22Rv1 (cell line): ENCODE results near the gene HOXA9.

Experiments
- ZFX ChIP-seq: fragments of 450-650 bp; IDR thresholded peaks from 2 replicates; pipeline ENCODE4 v1.6.1; 2017; ENCODE audit warnings: antibody characterized with exemption, borderline replicate concordance
- TF ChIP-seq, protein P1 (sequence below): fragments of 450-650 bp; IDR thresholded peaks from 2 replicates; pipeline ENCODE4 v1.5.1; 2017; ENCODE audit warnings: mild to moderate bottlenecking

DNA sequence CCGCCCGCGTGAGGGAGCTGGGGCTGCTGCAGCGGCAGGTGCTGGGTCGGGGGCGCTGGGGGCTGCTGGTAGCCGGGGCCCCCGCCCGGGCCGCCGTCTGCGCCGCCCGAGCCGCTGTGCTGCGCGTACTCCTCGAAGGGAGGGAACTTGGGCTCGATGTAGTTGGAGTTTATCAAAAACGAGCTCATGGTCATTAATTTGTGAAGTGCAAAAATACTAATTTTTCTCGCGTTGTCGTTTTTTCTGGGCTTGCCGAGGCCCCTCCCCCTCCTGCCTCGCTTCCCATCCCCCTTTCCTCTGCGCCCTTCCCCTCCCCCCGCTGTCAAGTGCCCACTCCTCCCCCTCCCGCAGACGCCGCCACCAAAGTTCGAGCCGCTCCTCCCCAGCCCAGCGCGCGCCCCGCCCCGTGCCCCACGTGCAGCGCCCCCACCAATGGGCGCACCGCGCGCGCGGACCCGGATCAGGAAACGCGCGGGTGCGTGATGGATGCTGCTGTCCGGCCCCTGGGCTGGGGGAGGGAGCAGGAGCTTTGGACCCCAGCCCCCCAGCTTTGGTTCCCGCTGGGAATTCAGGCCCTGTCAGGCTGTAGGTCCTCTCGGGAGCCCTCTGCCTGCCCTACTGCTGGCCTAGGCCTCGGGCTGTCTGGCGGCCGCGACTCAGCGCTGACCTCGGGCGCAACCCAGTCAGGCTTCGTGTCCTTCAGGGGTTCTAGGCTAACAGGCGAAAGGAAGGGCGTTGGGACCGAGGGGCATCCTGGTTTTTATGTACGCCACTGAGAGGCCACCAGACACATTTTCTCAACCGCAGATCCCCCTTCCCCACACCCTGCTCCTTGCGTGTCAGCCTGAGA is 34.6 kb downstream of the HOXA9 start, which contains the start of gene HOXA4:
- TF ChIP-seq, protein P1, sequence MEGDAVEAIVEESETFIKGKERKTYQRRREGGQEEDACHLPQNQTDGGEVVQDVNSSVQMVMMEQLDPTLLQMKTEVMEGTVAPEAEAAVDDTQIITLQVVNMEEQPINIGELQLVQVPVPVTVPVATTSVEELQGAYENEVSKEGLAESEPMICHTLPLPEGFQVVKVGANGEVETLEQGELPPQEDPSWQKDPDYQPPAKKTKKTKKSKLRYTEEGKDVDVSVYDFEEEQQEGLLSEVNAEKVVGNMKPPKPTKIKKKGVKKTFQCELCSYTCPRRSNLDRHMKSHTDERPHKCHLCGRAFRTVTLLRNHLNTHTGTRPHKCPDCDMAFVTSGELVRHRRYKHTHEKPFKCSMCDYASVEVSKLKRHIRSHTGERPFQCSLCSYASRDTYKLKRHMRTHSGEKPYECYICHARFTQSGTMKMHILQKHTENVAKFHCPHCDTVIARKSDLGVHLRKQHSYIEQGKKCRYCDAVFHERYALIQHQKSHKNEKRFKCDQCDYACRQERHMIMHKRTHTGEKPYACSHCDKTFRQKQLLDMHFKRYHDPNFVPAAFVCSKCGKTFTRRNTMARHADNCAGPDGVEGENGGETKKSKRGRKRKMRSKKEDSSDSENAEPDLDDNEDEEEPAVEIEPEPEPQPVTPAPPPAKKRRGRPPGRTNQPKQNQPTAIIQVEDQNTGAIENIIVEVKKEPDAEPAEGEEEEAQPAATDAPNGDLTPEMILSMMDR: no peak
- TF ChIP-seq ZFX: no peak
